Neuronal stem cell (in vitro differentiated cells): ENCODE measurements around the gene CPNE4.

Experiments used
- DNase-seq: peaks from one replicate; pipeline ENCODE4 v3.0.0-alpha.2; 2013; ENCODE audit warnings: low spot score
- H2AFZ ChIP-seq: one replicate; pipeline ENCODE4 v1.6.1; 2013; ENCODE audit warnings: mild to moderate bottlenecking, low read length, inconsistent platforms
- H2AK5ac ChIP-seq: 2 replicates; pipeline ENCODE4 v1.6.1; 2013; ENCODE audit warnings: low read depth, mild to moderate bottlenecking, inconsistent platforms, low read length, moderate library complexity, mixed read lengths
- H2BK120ac ChIP-seq: 2 replicates; pipeline ENCODE4 v1.6.1; 2013; ENCODE audit warnings: low read depth, mild to moderate bottlenecking, inconsistent platforms, low read length, moderate library complexity, mixed read lengths
- H2BK12ac ChIP-seq: one replicate; pipeline ENCODE4 v1.6.1; 2013; ENCODE audit warnings: low read length, inconsistent platforms
- H2BK15ac ChIP-seq: 2 replicates; pipeline ENCODE4 v1.6.1; 2013; ENCODE audit warnings: mild to moderate bottlenecking, low read length, inconsistent platforms, mixed read lengths
- H2BK5ac ChIP-seq: one replicate; pipeline ENCODE4 v1.6.1; 2013; ENCODE audit warnings: inconsistent platforms, mild to moderate bottlenecking, low read length, moderate library complexity
- H3K14ac ChIP-seq: one replicate; pipeline ENCODE4 v1.6.1; 2013; ENCODE audit warnings: low read length, inconsistent platforms
- H3K18ac ChIP-seq: 2 replicates; pipeline ENCODE4 v1.6.1; 2013; ENCODE audit warnings: low read length, inconsistent platforms
- H3K23ac ChIP-seq: 2 replicates; pipeline ENCODE4 v1.6.1; 2013; ENCODE audit warnings: low read depth, mild to moderate bottlenecking, mixed read lengths, low read length, inconsistent platforms; ENCODE audit not compliant: poor library complexity
- H3K27ac ChIP-seq: replicated peaks from 3 replicates; pipeline ENCODE4 v1.5.1; 2013; ENCODE audit warnings: low read length, inconsistent platforms
- H3K27me3 ChIP-seq, 3 experiments: 2 replicates each; pipeline ENCODE4 v1.6.1; 2013; ENCODE audit warnings: low read length in 3 of 3, mild to moderate bottlenecking in 2 of 3, inconsistent platforms in 1 of 3, low read depth in 1 of 3, mixed read lengths in 1 of 3, moderate library complexity in 1 of 3; ENCODE audit not compliant: control insufficient read depth in 3 of 3, insufficient read depth in 3 of 3
- H3K36me3 ChIP-seq, 2 donors: replicated peaks in 1 of 2; 2 replicates each; pipeline ENCODE4 v1.6.1; 2013; ENCODE audit warnings: low read length in 2 of 2; ENCODE audit not compliant: control insufficient read depth in 2 of 2, insufficient read depth in 2 of 2
- H3K4ac ChIP-seq: 2 replicates; pipeline ENCODE4 v1.6.1; 2013; ENCODE audit warnings: inconsistent platforms, mild to moderate bottlenecking, low read length, moderate library complexity
- H3K4me1 ChIP-seq, 2 donors: 1 replicate in 1 of 2; 2 replicates in 1 of 2; pipeline ENCODE4 v1.6.1; 2013; ENCODE audit warnings: low read length in 2 of 2, low read depth in 1 of 2; ENCODE audit not compliant: control insufficient read depth in 2 of 2, insufficient read depth in 1 of 2
- H3K4me2 ChIP-seq: one replicate; pipeline ENCODE4 v1.6.1; 2013; ENCODE audit warnings: mild to moderate bottlenecking, low read length, inconsistent platforms; ENCODE audit not compliant: insufficient read depth, poor library complexity, severe bottlenecking
- H3K4me3 ChIP-seq, 2 donors: 2 replicates each; pipeline ENCODE4 v1.5.1; 2013; ENCODE audit warnings: low read length in 2 of 2, mild to moderate bottlenecking in 2 of 2, inconsistent platforms in 1 of 2, moderate library complexity in 1 of 2
- H3K79me1 ChIP-seq: one replicate; pipeline ENCODE4 v1.6.1; 2013; ENCODE audit warnings: low read depth, mild to moderate bottlenecking, inconsistent platforms, low read length, moderate library complexity
- H3K9ac ChIP-seq: one replicate; pipeline ENCODE4 v1.6.1; 2013; ENCODE audit warnings: mild to moderate bottlenecking, low read depth, low read length, inconsistent platforms; ENCODE audit not compliant: poor library complexity
- H3K9me3 ChIP-seq, 2 donors: replicated peaks in 1 of 2; 2 replicates each; pipeline versions ENCODE3 to v1.6.1; 2013; ENCODE audit warnings: low read length in 2 of 2, mild to moderate bottlenecking in 2 of 2, inconsistent platforms in 1 of 2, low read depth in 1 of 2, mixed read lengths in 1 of 2, moderate library complexity in 1 of 2; ENCODE audit not compliant: control insufficient read depth in 2 of 2, insufficient read depth in 1 of 2
- H4K8ac ChIP-seq: one replicate; pipeline ENCODE4 v1.6.1; 2013; ENCODE audit warnings: low read depth, mild to moderate bottlenecking, inconsistent platforms, low read length, moderate library complexity
- H4K91ac ChIP-seq: one replicate; pipeline ENCODE4 v1.6.1; 2013; ENCODE audit warnings: low read length, low read depth, mild to moderate bottlenecking, inconsistent platforms; ENCODE audit not compliant: poor library complexity
- WGBS, 2 donors: extraction: QIAGEN DNeasy Blood & Tissue Kit; methylation state at CpG; one replicate each; pipeline ENCODE4 v1.1.7; 2013; ENCODE audit warnings: missing lambda C conversion rate in 2 of 2, mixed read lengths in 1 of 2; ENCODE audit not compliant: insufficient read length in 2 of 2, insufficient replicate concordance in 1 of 2; ENCODE audit errors: extremely low coverage in 2 of 2; 5-methylcytosine and 5-hydroxymethylcytosine counted together

Gene CPNE4

DNA sequence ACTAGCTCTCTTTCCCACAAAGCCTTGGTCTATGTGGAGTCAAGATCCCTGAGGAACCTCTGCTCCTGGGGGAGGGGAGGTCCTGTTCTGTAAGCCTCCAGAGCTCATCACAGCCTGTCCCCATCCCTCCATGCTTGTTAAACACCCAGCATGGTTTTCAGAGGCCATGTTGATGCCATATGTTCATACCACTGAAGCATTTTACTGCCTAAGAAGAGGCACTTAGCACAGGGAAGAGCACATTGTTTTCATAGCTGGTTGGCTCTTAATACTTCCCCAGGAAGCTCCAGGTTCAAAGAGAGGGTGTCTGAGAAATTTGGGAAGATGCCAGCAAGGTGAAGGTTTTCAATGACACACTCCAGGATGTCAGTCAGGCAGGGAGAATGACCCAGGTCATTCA is 25.6 kb downstream of the CPNE4 start:
- no peak overlapping the region for H3K9ac ChIP-seq
- no peak overlapping the region for H3K27ac ChIP-seq
- no peaks in the 10 kb centered on the region for H3K36me3 ChIP-seq
- H3K4me2 ChIP-seq: no peak overlapping the region
- H3K79me1 ChIP-seq: no peaks in the 10 kb centered on the region
- H2BK15ac ChIP-seq: no peak overlapping the region
- no peak overlapping the region for H3K4ac ChIP-seq
- no peak overlapping the region for H3K23ac ChIP-seq
- H2BK5ac ChIP-seq: no peak overlapping the region
- no peak overlapping the region for H3K18ac ChIP-seq
- H3K4me3 ChIP-seq: no peak overlapping the region
- no peak overlapping the region for H2AK5ac ChIP-seq
- H2BK12ac ChIP-seq: no peak overlapping the region
- H2BK120ac ChIP-seq: no peak overlapping the region
- no peaks in the 10 kb centered on the region for H3K27me3 ChIP-seq
- no peaks in the 10 kb centered on the region for H3K9me3 ChIP-seq
- no peak overlapping the region for H3K14ac ChIP-seq
- H2AFZ ChIP-seq: no peak overlapping the region
- H4K8ac ChIP-seq: no peak overlapping the region
- no peak for DNase-seq
- no peak overlapping the region for H4K91ac ChIP-seq
- peaks cover 0 to 2% of the 10 kb centered on the region in 2 donors for H3K4me1 ChIP-seq

DNA sequence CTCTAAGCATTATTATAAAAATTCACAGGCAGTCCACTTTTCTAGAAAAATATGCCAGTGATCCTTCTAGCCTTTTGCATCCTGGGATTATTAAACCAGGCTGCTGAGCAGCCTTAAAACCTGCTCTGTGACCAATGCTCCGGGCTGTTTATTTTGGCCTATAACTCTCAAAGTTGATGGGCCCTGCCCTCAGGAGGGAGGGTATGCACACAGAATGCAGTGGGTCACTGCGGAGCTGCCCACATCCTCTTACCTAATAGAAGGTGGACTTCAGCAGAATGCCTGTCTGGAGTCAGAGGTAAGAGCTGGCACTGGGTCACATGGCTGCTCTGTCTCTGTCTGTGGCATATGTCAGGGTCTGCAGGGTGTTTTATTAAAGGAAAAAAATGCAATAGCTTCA is 26.0 kb downstream of the CPNE4 start:
- no peak overlapping the region for H3K18ac ChIP-seq
- H3K27me3 ChIP-seq: no peaks in the 10 kb centered on the region
- WGBS, 2 donors: no CpG with 5 or more reads among the region's 2 CpGs
- H3K9me3 ChIP-seq: no peaks in the 10 kb centered on the region
- H3K4me3 ChIP-seq: no peak overlapping the region
- no peaks in the 10 kb centered on the region for H3K79me1 ChIP-seq
- no peaks in the 10 kb centered on the region for H3K4me1 ChIP-seq
- DNase-seq: no peak
- H2BK15ac ChIP-seq: no peak overlapping the region
- no peak overlapping the region for H3K23ac ChIP-seq
- no peak overlapping the region for H2BK5ac ChIP-seq
- no peak overlapping the region for H2BK120ac ChIP-seq
- no peaks in the 10 kb centered on the region for H3K36me3 ChIP-seq
- no peak overlapping the region for H3K4ac ChIP-seq
- no peak overlapping the region for H4K8ac ChIP-seq
- H2BK12ac ChIP-seq: no peak overlapping the region
- H2AK5ac ChIP-seq: no peak overlapping the region
- H3K4me2 ChIP-seq: no peak overlapping the region
- no peak overlapping the region for H4K91ac ChIP-seq
- H2AFZ ChIP-seq: no peak overlapping the region
- no peak overlapping the region for H3K14ac ChIP-seq
- H3K9ac ChIP-seq: no peak overlapping the region
- no peak overlapping the region for H3K27ac ChIP-seq

DNA sequence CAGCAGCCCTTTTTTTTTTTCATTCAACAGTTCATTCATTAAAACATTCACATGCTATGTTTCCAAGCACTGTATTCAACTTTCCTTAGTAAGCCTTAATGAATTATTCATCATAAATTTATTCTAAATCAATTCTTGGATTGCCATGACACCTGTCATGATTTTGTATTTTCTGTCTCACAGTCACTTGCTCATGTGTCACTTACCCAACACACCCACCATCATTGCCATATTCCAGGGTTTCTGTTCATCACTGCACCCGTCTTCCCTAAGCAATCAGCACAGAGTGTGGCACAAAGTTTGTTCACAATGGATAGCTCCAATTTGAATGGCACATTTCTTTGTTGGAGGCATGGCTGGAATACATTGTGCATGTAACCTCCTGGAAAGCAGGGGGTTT is 27.2 kb downstream of the CPNE4 start:
- Histone ChIP-seq H4K91ac (no peak overlapping the region), H3K4me3 (no peak overlapping the region), H2BK12ac (no peak overlapping the region), H2BK120ac (no peak overlapping the region), H2BK15ac (no peak overlapping the region), H3K18ac (no peak overlapping the region), H3K79me1 (no peaks in the 10 kb centered on the region), H4K8ac (no peak overlapping the region), H2AK5ac (no peak overlapping the region), H3K23ac (no peak overlapping the region), H3K27ac (no peak overlapping the region), H3K9me3 (peaks cover 0 to 2% of the 10 kb centered on the region in 2 donors), H3K4me2 (no peak overlapping the region), H3K9ac (no peak overlapping the region), H2BK5ac (no peak overlapping the region), H3K14ac (no peak overlapping the region), H3K27me3 (no peaks in the 10 kb centered on the region), H3K4ac (no peak overlapping the region), H3K4me1 (peaks cover 0 to 2% of the 10 kb centered on the region in 2 donors), H2AFZ (no peak overlapping the region), H3K36me3 (no peaks in the 10 kb centered on the region)
- WGBS, 2 donors: no CpG with 5 or more reads among the region's 1 CpG
- DNase-seq: no peak

DNA sequence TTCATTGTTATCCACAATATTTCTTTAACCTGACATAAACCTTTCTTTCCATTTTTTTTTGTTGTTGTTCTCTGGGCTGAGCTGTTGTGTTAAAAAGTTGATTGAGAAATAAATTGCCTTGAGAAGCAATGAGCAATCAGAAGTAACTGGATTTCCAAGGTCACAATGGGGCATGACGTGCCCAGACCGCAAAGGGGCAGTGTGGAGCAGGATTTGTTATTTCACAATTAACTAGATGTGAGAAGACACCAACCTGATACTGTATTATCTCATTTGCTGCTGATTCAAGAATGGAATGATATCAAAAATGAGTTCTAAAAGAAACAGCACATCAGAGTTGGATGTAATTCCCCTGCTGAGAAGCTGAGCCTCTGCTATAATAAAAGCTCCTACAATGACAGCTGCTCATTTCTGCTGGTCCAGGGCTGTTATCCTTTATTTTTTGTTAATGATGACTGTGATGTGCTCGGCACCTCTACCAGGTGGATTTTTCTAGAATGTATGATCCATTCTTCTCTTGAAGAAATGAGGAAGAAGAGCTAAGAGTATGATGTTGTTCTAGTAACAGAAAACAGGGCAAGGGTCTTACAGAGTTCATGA is 28.1 kb downstream of the CPNE4 start:
- H3K4me3 ChIP-seq: no peak overlapping the region
- no peak overlapping the region for H3K4me2 ChIP-seq
- peak; percentile 9 for DNase-seq
- no peak overlapping the region for H2AFZ ChIP-seq
- H3K4me1 ChIP-seq: peaks cover 0 to 2% of the 10 kb centered on the region in 2 donors
- no peak overlapping the region for H3K23ac ChIP-seq
- H3K27me3 ChIP-seq: no peaks in the 10 kb centered on the region
- no peak overlapping the region for H2BK5ac ChIP-seq
- H4K8ac ChIP-seq: no peak overlapping the region
- H2BK120ac ChIP-seq: no peak overlapping the region
- H3K18ac ChIP-seq: no peak overlapping the region
- H4K91ac ChIP-seq: no peak overlapping the region
- H2AK5ac ChIP-seq: no peak overlapping the region
- no peak overlapping the region for H3K14ac ChIP-seq
- H2BK12ac ChIP-seq: no peak overlapping the region
- H3K9me3 ChIP-seq: peaks cover 0 to 2% of the 10 kb centered on the region in 2 donors
- no peak overlapping the region for H3K9ac ChIP-seq
- no peak overlapping the region for H2BK15ac ChIP-seq
- no peaks in the 10 kb centered on the region for H3K36me3 ChIP-seq
- no peaks in the 10 kb centered on the region for H3K79me1 ChIP-seq
- no CpG with 5 or more reads among the region's 3 CpGs for WGBS, 2 donors
- H3K4ac ChIP-seq: no peak overlapping the region
- no peak overlapping the region for H3K27ac ChIP-seq
